ENCODE measurements around the gene SWT1.

SWT1 gene, protein sequence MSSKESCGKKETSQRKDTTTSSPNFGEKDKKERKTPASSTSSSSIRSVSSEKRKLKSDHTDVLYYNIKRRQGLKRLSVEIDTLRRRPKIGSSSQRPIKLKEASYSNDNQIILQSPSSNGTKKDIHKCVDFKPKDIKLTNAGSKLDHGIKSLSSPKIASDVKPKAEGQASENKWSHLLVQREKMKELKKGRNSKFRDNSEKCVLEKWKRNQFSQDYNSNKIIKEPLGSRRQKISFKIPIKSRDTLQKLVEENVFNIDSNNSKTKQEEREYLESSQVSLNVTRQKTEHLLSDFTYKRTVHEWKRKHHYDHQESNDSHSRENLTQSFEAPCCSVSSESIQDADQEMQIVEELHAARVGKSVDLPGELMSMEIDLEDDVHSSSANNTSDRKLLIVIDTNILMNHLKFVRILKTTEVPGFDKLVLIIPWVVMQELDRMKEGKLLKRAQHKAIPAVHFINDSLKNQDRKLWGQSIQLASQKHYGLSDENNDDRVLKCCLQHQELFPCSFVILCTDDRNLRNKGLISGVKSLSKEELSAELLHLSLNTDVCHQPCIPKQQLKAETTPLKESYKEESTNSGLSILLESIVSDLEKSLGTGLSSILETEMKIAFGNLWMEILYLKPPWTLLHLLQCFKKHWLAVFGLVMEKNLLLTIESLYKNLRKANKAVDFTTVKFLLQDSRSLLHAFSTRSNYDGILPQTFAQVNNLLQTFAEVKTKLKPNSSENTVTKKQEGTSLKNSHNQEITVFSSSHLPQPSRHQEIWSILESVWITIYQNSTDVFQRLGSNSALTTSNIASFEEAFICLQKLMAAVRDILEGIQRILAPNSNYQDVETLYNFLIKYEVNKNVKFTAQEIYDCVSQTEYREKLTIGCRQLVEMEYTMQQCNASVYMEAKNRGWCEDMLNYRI

GRCh38 chr1:185156854-185157598, at the start of gene SWT1, which contains the start of gene TRMT1L:
SWT1 (plus strand) TSS chr1:185157167; CDS start chr1:185160842, 3,675 bp downstream.
TRMT1L (minus strand) TSS chr1:185156953; CDS start chr1:185156712, 241 bp downstream.
- peak; percentile 96 for DNase-seq

DNA sequence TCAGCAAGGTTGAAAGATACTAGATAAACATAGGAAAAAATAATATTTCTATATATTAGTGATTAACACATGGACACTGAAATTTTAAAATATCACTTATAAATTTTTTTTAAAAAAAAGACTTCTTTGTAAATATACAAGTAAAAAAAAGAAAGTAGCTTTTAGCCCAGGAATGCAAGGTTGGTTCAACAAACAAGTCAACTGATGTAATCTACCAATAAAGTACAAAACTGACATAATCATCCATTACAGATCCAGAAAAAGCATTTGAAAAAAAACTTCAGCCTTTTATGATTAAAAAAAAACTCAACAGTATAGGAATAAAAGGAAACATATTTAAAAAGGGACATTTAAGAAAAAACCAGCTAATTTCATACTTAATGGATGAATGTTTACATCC, 48.6 kb upstream of the SWT1 start:
- no peak for DNase-seq

GRCh38 chr1:185110145-185110544, 46.8 kb upstream of the SWT1 start:
- no peak for DNase-seq

DNA sequence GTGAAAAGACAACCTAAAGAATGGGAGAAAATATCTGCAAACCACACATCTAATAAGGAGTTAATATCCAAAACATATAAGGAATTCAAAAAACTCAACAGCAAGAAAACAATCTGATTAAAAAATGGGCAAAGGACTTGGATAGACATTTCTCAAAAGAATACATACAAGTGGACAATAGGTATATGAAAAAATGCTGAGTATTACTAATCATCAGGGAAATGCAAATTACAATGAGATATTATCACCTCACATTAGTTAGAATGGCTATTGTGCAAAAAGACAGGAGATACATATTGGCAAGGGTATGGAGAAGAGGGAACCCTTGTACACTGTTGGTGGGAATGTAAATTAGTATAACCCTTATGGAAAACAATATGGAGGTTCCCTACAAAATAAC, 45.1 kb upstream of the SWT1 start:
- no peak for DNase-seq

GRCh38 chr1:185112356-185112755, 44.6 kb upstream of the SWT1 start:
- no peak for DNase-seq

DNA sequence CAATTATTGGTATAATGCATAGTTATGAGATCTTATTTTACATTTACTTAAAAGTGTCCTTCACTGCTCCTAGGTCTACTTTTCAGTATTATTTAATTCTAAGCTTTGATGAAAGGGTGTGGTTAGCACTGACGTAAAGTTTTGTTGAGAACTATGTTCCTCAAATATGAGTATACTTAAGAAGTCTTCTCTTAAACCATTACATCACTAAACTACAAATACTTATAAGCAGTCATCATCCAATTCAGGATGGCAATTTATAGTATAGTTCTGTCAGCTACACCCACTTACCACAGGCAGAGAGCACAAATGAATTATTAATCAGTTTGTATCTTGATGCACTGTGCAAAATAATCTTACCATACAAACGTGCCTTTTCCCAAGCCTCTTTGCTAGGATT, 27.3 kb upstream of the SWT1 start:
- DNase-seq, result no peak

GRCh38 chr1:185132534-185132933, 24.4 kb upstream of the SWT1 start:
- no peak for DNase-seq

DNA sequence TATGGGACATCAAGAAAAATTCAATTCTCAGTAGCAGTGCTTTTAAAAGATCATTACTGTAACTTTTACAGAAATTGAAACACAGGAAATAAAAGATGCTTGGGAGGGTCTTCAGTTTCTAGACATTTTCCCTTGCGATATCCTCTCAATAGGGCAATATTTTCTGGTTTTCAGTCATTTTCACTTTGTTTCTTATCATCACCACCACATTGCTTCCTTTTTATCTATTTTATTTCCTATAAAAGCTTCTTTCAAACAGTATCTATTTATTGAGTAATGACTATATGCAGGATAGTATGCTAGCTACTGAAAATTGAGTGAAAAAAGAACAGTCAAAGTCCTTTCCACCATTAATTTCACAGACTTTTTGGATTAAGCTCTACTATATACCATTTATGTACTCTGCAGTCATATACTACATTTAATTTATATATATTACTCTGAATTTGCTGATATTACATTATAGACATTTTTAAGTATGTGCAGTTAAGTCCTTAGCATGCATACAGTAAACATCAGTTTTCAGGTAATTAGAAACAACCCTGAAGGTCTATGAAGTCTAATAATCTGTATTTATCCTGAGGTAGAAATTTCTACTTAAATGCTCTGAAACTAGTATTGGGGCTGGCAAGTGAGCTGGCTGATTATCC, 18.9 kb upstream of the SWT1 start:
- no peak for DNase-seq

GRCh38 chr1:185139246-185139645, 17.7 kb upstream of the SWT1 start:
- DNase-seq, result no peak

DNA sequence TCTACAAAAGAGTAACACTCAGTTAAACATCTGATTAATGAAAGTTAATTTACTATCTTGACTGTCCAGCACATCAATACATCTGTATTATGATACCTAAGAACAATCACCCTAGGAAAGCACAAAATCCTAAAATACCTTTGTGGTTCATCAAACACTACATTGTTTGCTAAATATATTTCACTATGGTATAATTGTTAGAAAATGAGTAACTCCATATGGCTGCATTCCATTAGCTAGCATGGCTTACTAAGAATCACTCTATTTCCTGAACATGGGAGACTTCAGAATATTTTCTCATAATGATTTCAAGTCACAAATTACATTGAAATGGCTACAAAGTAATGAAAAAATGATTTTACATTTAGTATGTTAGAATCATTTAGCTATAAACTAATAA, 12.7 kb upstream of the SWT1 start:
- no peak for DNase-seq

DNA sequence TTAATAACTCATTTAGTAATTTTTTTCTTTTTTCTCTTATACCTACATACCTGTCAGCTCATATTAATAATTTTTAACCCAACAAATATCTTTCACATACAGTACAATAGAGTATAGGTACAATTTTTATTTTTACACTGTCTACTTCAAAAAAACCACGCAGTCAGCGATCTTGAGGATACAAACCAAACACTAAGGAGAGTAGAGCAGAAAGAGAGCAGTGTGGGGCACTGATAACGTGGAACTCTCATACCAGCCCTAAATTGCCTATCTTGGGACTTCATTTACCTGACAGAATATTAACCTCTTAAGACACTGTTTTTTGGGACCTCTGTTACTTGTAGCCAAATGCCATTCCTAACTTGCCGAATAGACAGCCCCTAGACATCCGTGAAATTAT, 5.8 kb upstream of the SWT1 start:
- DNase-seq, result no peak

DNA sequence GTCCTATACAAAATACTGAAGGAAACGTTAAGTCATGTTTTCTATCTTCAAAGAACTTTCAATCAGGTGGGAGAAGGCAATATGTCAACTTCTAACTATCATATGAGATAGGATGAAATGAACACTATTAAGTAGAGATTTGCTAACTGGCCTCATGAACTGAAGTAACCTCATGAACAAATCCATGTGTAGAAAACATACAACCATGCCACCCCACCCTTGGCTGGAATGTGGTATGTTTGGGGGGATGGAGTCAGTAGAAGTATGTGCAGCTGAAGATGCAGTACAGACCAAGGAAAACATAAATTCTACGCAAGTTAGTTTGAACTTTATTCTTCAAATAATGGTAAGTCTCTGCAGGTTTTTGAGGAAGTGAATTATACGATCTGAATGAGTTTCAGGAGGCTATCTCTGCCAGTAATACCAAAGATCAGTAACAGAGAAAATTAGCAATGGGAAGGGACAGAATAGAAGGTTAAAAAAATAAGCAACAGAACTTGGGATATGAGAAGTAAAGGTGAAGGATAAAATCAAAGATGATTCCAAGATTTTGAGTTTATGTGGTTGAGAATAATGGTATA, 4.7 kb upstream of the SWT1 start:
- no peak for DNase-seq

DNA sequence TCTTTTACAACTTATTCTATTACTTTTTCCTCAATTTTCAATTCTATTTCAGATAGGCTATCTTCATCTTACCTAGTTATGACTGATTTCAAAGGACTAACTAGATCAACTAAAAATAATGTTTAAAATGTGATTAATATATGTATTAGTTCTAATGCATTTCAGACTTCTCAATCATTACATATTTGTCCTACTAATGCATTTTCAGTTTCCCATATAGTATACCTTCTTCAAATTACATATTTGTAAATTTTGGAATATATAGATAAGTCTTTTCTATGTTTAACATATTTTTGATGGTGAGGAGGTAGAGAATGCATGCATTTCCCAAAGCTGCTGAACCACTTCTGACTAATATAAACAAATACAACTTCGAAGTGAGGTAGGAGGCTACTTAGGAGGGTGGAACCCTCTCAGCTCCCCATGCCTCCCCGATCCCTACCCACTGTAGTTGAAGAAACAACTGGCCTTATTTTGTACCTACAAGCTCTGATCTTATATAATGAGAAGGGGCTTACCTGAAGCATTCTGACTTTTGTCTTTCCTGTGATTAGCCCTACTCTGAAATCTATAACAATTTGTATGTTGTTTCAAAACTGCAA, 2.0 kb upstream of the SWT1 start:
- DNase-seq, result no peak

DNA sequence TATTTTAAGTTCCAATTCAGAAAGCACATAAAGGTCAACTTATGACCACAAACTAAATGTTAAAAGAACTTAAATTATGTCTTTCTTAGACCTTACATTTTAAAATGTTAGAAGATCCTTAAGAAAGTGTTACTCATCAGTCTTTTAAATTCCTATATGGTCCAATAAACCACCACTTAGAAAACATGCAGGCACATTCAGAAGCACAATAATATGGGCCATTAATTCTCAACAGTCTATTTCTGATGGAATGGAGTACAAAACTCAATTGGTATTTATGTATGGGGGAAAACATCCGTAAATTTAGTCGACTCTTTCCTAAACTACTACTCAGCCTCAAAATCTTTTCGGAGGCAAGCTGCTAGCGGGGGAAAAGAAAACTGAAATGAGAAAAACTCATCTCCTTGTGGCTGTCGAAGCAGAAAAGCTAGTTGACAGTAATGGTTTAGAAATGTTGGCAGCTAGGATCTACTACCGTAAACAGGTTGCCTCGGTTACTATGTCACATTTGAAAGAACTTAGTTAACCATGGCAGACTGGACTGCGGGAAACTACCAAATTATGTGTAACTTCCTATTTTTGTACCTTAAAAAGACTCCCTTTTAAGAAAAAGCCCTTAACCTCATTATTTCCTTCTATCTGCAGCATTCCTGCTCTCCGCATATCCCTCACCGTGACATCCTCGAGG, 1.2 kb upstream of the SWT1 start:
- DNase-seq, result no peak

DNA sequence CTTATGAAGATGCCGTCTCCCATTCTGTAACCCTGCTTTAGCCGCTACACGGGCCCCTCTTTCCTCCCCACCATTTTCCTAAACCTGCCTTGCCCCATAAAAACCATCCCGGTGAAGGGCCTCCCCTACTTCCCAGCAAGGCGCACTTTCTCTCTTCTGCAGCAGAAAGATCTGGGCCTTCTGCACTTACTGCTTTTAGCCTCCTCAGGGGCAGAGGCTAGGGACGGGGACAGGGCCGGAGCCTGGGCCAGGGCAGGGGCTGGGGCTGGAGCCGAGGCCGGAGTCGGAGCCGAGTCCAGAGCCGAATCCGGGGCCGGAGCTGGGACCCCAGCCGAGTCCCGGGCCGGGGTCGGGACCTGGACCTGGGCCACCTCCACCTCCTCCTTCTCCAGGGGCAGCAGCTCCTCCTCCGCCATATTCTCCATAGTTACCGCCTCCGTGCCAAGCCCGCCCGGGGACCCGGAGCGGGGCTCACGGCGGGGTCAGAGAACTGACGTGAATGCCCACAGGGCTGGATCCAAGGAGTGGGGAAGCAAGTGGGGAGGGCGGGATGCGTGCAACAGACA, 596 bp upstream of the SWT1 start:
- DNase-seq, result no peak

- no peak for DNase-seq
These were observed 839 bp downstream of the SWT1 start for GRCh38 chr1:185157599-185158412.

DNA sequence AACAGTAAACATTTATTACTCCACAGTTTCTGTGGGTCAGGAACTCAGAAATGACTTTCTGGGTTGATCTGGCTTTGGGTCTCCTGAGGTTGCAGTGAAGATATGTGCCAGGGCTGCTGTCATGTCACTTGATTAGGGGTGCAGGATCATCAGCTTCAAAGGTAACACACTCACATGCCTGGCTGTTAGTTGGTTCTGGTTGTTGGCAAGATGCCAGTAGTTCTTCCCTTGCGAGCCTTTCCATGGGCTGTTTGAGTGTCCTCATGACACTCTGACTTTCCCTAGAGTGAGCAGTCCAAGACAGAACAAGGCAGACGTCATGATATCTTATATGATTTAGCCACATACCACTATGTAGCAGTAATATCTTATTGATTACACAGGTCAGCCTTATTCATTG, 1.8 kb downstream of the SWT1 start:
- DNase-seq, result no peak

DNA sequence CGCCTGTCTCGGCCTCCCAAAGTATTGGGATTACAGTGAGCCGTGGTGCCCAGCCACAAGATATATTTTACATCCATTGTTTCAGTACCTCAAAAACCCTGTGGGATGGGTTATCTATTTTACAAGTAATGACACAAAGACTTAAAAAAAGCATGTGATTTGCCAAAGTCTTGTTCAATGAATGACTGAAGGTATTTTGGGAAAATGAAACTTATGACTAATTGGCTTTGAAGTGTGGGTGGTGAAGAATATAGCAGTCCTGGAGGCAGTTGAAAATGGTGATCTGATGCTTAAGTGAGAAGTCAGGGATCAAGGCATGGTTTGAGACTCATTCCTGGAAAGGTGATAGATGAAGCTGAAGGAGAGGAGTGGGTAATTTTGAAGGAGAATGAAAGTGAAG, 3.0 kb downstream of the SWT1 start:
- DNase-seq, result no peak

- DNase-seq, result no peak
These were observed 5.5 kb downstream of the SWT1 start for GRCh38 chr1:185162491-185162890.

DNA sequence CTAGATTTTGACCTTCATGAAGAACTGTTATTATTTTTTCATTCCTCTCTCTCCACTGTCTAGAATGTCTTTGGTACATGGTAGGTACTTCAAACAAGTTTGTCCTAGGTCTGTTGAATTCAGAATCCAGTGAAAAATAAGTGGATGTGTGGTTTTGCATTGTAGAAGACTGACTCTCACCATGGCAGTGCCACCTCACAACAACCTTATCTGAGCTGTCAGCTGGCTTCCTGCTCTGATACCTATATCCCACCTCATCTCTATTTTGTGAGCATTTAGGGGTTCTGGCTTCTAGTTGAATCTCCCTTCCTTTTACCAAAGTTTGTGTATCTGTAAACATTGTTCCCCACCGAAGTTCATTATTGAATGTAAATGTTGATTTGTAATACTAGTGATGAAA, 9.1 kb downstream of the SWT1 start:
- no peak for DNase-seq

All from NCI-H2029 treated with DMSO at 0.1 percent for 48 hours (cell line).